HepG2 (cell line): ENCODE data around the gene C13orf42. TPM values are rescaled to one million over a fixed set of nuclear protein-coding genes. Genes with fewer than 3 reads are reported as not detected.

Experiments used
- ATAC-seq: fragments of 200-7000 bp; cut with Tn5 transposase; 3 replicates; pipeline ENCODE4 v1.9.1; 2020; ENCODE audit warnings: mild to moderate bottlenecking, moderate library complexity
- BruUV-seq: library from RNA; stranded (reverse); fragments of 400-500 nt; replicated peaks from 2 replicates; lab custom pipeline; 2021; lab: Mats Ljungman, UMichigan
- CTCF ChIA-PET: fragments of 300-600 bp; formaldehyde crosslinking; extraction: SDS; loops from one replicate; lab custom pipeline; 2021; ENCODE audit warnings: low total read pairs, inconsistent platforms, low intra/inter-chr PET ratio; lab: Yijun Ruan, JAX
- POLR2A ChIA-PET: fragments of 350-600 bp; sonication (Branson Sonifier 250); formaldehyde crosslinking; loops from one replicate; lab custom pipeline; 2020; ENCODE audit warnings: antibody characterized with exemption, inconsistent platforms; lab: Yijun Ruan, JAX
- DNase-seq: peaks from one replicate; pipeline ENCODE4 v3.0.0-alpha.2; 2015; ENCODE audit warnings: low spot score
- FAIRE-seq: peaks from 3 replicates; lab custom pipeline; 2011; peaks lifted over from hg19 to GRCh38; lab: Jason Lieb, UNC
- H2AFZ ChIP-seq: one replicate; pipeline ENCODE4 v1.6.1; 2011; ENCODE audit warnings: low read length, inconsistent platforms
- H3K27ac ChIP-seq: fragments of 300-600 bp; 3 replicates; pipeline ENCODE4 v1.8.0; 2011; ENCODE audit warnings: mixed run types, mild to moderate bottlenecking, mixed read lengths, low read length, inconsistent platforms; ENCODE audit not compliant: insufficient read depth; ENCODE audit errors: extremely low read length
- H3K27me3 ChIP-seq, 2 experiments: fragments of 200-600 bp in 1 of 2; 2 replicates in 1 of 2; 3 replicates in 1 of 2; pipeline versions ENCODE4 v1.6.0 to v1.8.0; 2011; ENCODE audit warnings: low read length in 2 of 2, mild to moderate bottlenecking in 2 of 2, moderate library complexity in 2 of 2, inconsistent platforms in 1 of 2; ENCODE audit not compliant: insufficient read depth in 2 of 2, control insufficient read depth in 1 of 2
- H3K36me3 ChIP-seq, 2 experiments: fragments of 200-600 bp in 1 of 2; replicated peaks in 1 of 2; 2 replicates in 1 of 2; 3 replicates in 1 of 2; pipeline versions ENCODE4 v1.5.1 to v1.8.0; 2011; ENCODE audit warnings: low read length in 2 of 2, inconsistent platforms in 1 of 2; ENCODE audit not compliant: insufficient read depth in 2 of 2, control insufficient read depth in 1 of 2
- H3K4me1 ChIP-seq: 2 replicates; pipeline ENCODE4 v1.5.1; 2012; ENCODE audit warnings: low read length, inconsistent platforms; ENCODE audit not compliant: insufficient read depth
- H3K4me2 ChIP-seq: 2 replicates; pipeline ENCODE4 v1.6.0; 2011; ENCODE audit warnings: low read depth, low read length, inconsistent platforms
- H3K4me3 ChIP-seq, 3 experiments: fragments of 200-600 bp in 1 of 3; sonication (generic), shearing (Covaris generic) in 1 of 3; replicated peaks in 1 of 3; 2 replicates each; pipeline ENCODE4 v1.5.1; 2011 to 2016; ENCODE audit warnings: low read length in 3 of 3, inconsistent platforms in 2 of 3, low read depth in 2 of 3, mild to moderate bottlenecking in 2 of 3, control low read depth in 1 of 3, mixed read lengths in 1 of 3; ENCODE audit not compliant: insufficient read depth in 1 of 3
- H3K79me2 ChIP-seq: one replicate; pipeline ENCODE4 v1.6.1; 2011; ENCODE audit warnings: low read length, inconsistent platforms; ENCODE audit not compliant: insufficient read depth
- H3K9ac ChIP-seq: 2 replicates; pipeline ENCODE4 v1.6.0; 2011; ENCODE audit warnings: mild to moderate bottlenecking, low read depth, low read length, inconsistent platforms; ENCODE audit not compliant: insufficient read depth
- H3K9me3 ChIP-seq: 2 replicates; pipeline ENCODE4 v1.5.1; 2012; ENCODE audit warnings: mild to moderate bottlenecking, low read length
- H4K20me1 ChIP-seq: 2 replicates; pipeline ENCODE4 v1.6.0; 2011; ENCODE audit warnings: inconsistent platforms, mild to moderate bottlenecking, low read length, moderate library complexity; ENCODE audit not compliant: insufficient read depth
- ELF1 ChIP-seq: sonication (generic); formaldehyde crosslinking; IDR thresholded peaks from 2 replicates; pipeline ENCODE4 v1.4.0; 2020; ENCODE audit warnings: missing genetic modification reagents
- HIVEP1 ChIP-seq: sonication (generic); formaldehyde crosslinking; IDR thresholded peaks from 2 replicates; pipeline ENCODE4 v1.4.0; 2020; ENCODE audit warnings: mild to moderate bottlenecking, missing genetic modification reagents
- HMGXB3 ChIP-seq: sonication (generic); formaldehyde crosslinking; IDR thresholded peaks from 2 replicates; pipeline ENCODE4 v1.4.0; 2020; ENCODE audit warnings: missing genetic modification reagents, borderline replicate concordance
- HNRNPK ChIP-seq: fragments of 200-400 bp; formaldehyde crosslinking; IDR thresholded peaks from 2 replicates; pipeline ENCODE4 v1.6.1; 2018; ENCODE audit warnings: low read length, low read depth, moderate library complexity, mild to moderate bottlenecking; ENCODE audit not compliant: poor library complexity, severe bottlenecking
- MAZ ChIP-seq, 2 experiments: sonication (generic) in 1 of 2; formaldehyde crosslinking in 1 of 2; IDR thresholded peaks; 2 replicates each; pipeline versions ENCODE4 v1.5.0 to v1.6.1; 2012 to 2020; ENCODE audit warnings: low read depth in 2 of 2, mild to moderate bottlenecking in 2 of 2, borderline replicate concordance in 1 of 2, improper control_type of control experiment in 1 of 2, low read length in 1 of 2, missing genetic modification reagents in 1 of 2, moderate library complexity in 1 of 2
- NONO ChIP-seq, 2 experiments: fragments of 450-650 bp in 1 of 2; sonication (generic) in 1 of 2; formaldehyde crosslinking in 1 of 2; IDR thresholded peaks in 1 of 2; conservative IDR thresholded peaks in 1 of 2; 2 replicates each; pipeline versions ENCODE4 v1.6.1 to v1.8.0; 2017 to 2022; ENCODE audit warnings: mild to moderate bottlenecking in 1 of 2, missing genetic modification reagents in 1 of 2, moderate library complexity in 1 of 2
- SOX5 ChIP-seq: IDR thresholded peaks from 2 replicates; pipeline ENCODE4 v1.6.1; 2016; ENCODE audit warnings: borderline replicate concordance
- TRIM24 ChIP-seq: sonication (generic); formaldehyde crosslinking; IDR thresholded peaks from 2 replicates; pipeline ENCODE4 v1.8.0; 2022; ENCODE audit warnings: mild to moderate bottlenecking, missing genetic modification reagents
- ZNF512B ChIP-seq: sonication (generic); formaldehyde crosslinking; IDR thresholded peaks from 2 replicates; pipeline ENCODE4 v1.5.1; 2020; ENCODE audit warnings: missing genetic modification reagents, mild to moderate bottlenecking, borderline replicate concordance
- ZNF546 ChIP-seq: sonication (generic); formaldehyde crosslinking; conservative IDR thresholded peaks from 2 replicates; pipeline ENCODE4 v1.8.1; 2023; ENCODE audit warnings: mild to moderate bottlenecking, missing genetic modification reagents
- ZNF580 ChIP-seq: IDR thresholded peaks from 2 replicates; pipeline ENCODE4 v1.6.1; 2016; ENCODE audit warnings: low read depth, borderline replicate concordance
- ZNF710 ChIP-seq: sonication (generic); formaldehyde crosslinking; IDR thresholded peaks from 2 replicates; pipeline ENCODE4 v1.5.0; 2020; ENCODE audit warnings: mild to moderate bottlenecking, missing genetic modification reagents, borderline replicate concordance
- ZNF75D ChIP-seq: sonication (generic); formaldehyde crosslinking; IDR thresholded peaks from 2 replicates; pipeline ENCODE4 v1.8.1; 2023; ENCODE audit warnings: missing genetic modification reagents, mild to moderate bottlenecking, borderline replicate concordance
- WGBS: methylation state at CpG from one replicate; pipeline ENCODE4 v1.1.6; 2017; ENCODE audit warnings: low lambda C conversion rate; 5-methylcytosine and 5-hydroxymethylcytosine counted together
- in situ Hi-C: cut with HindIII; loops from 2 replicates; pipeline ENCODE4 v1.10.0; 2017; ENCODE audit warnings: low pct_unique_long_range_greater_than_20kb; ENCODE audit not compliant: extremely low pct_ligation_motif_present
- intact Hi-C: fragments of 100-400 bp; cut with micrococcal nuclease; formaldehyde crosslinking; loops from one replicate; pipeline ENCODE4 v1.10.0; 2022; ENCODE audit not compliant: unreplicated experiment
- polyA plus RNA-seq, 8 experiments: library from polyadenylated mRNA; depleted of rRNA in 3 of 8; stranded (reverse) in 7 of 8; unstranded in 1 of 8; fragments of >200 nt; fragmentation: Illumina TruSeq in 4 of 8; extraction: Trizol in 4 of 8; gene quantifications; 2 replicates each; pipeline versions ENCODE4 v1.2.1 to v1.2.3, GENCODE V29; 2011 to 2016; ENCODE audit warnings: low read depth in 4 of 8, missing spikeins in 1 of 8, mixed read lengths in 1 of 8; ENCODE audit not compliant: insufficient read depth in 1 of 8
- total RNA-seq, 5 experiments: library from RNA; depleted of rRNA; stranded (reverse); fragments of >200 nt; fragmentation: Illumina TruSeq; extraction: Trizol; gene quantifications; 2 replicates each; pipeline ENCODE4 v1.2.3, GENCODE V29; 2016; ENCODE audit warnings: low read depth in 1 of 5

Gene C13orf42
- total and polyA plus RNA-seq, 2 of the 13 experiments (the other 11 are each of a cell fraction or from before 2014, with no cell fraction given), result not detected

GRCh38 chr13:51035469-51035868, 75.6 kb downstream of the C13orf42 start:
- FAIRE-seq, result no peak
- H4K20me1 ChIP-seq, result no peaks in the 10 kb centered on the region
- in situ Hi-C loops, result no loop called here
- DNase-seq, result no peak
- no peak overlapping the region for H3K4me2 ChIP-seq
- peak; percentile 58 for ATAC-seq
- H3K4me3 ChIP-seq, result no peak overlapping the region
- 51% methylated on average over 4 of the region's 4 CpGs for WGBS
- H3K4me1 ChIP-seq, result peaks cover 22% of the 10 kb centered on the region
- no peak overlapping the region for H2AFZ ChIP-seq
- H3K79me2 ChIP-seq, result no peaks in the 10 kb centered on the region
- no peak overlapping the region for H3K27ac ChIP-seq
- no peaks in the 10 kb centered on the region for H3K9me3 ChIP-seq
- intact Hi-C loops, result no loop called here
- CTCF ChIA-PET, result no interaction called here
- no peaks in the 10 kb centered on the region for H3K36me3 ChIP-seq
- H3K27me3 ChIP-seq, result no peaks in the 10 kb centered on the region
- no TSS peak for BruUV-seq
- no peak overlapping the region for H3K9ac ChIP-seq
- POLR2A ChIA-PET, result no interaction called here
- no peak for TF ChIP-seq ZNF512B (CRISPR knock-in tag)
- no peak for TF ChIP-seq ZNF710
- no peak for TF ChIP-seq ZNF546 (CRISPR knock-in tag)
- TF ChIP-seq MAZ (IDR thresholded peaks at IDR 0.05; ENCODE audit: borderline replicate concordance, low read depth, low read length), result no peak
- no peak for TF ChIP-seq MAZ (CRISPR knock-in tag; IDR thresholded peaks at IDR 0.05; ENCODE audit: low read depth)
- no peak for TF ChIP-seq SOX5
- no peak for TF ChIP-seq NONO (IDR thresholded peaks at IDR 0.05)
- TF ChIP-seq NONO (CRISPR knock-in tag; conservative IDR thresholded peaks at IDR 0.05), result no peak
- no peak for TF ChIP-seq ELF1 (CRISPR knock-in tag)
- TF ChIP-seq HNRNPK, result no peak
- no peak for TF ChIP-seq HIVEP1 (CRISPR knock-in tag)
- TF ChIP-seq TRIM24 (CRISPR knock-in tag), result no peak
- TF ChIP-seq ZNF75D, result no peak
- no peak for TF ChIP-seq ZNF580
- no peak for TF ChIP-seq HMGXB3 (CRISPR knock-in tag)
